ENCODE results near the gene ZNF416. TPM values are rescaled to one million over a fixed set of nuclear protein-coding genes. Genes with fewer than 3 reads are reported as not detected.

The ZNF416 gene
- total and polyA plus RNA-seq, 9 of the 15 experiments (the other 6 are each of a cell fraction or from before 2014, with no cell fraction given), result 0.20 to 2.0 (median 1.1) TPM

- peak; percentile 97 to 99 for TF ChIP-seq CBX3 (IDR thresholded peaks at IDR 0.05; ENCODE audit: borderline replicate concordance in 1 of 2, low read length in 2 of 2)
- no peak for TF ChIP-seq STAT5B (CRISPR knock-in tag; IDR thresholded peaks at IDR 0.05)
- TF ChIP-seq EHMT2 (IDR thresholded peaks at IDR 0.05), result peak; percentile 55; the same call in 1 of the 2 replicates
- no peak for TF ChIP-seq SETDB1 (IDR thresholded peaks at IDR 0.05; ENCODE audit: low read length)
- TF ChIP-seq ZNF280B (CRISPR knock-in tag; IDR thresholded peaks at IDR 0.05), result peak; percentile 93
- 0 out of 4 replicates have a peak, but pooled peaks of 1 of the 2 experiments have one; percentile 28 for TF ChIP-seq RCOR1 (IDR thresholded peaks at IDR 0.05; ENCODE audit: borderline replicate concordance in 1 of 2, low read depth in 2 of 2, low read length in 2 of 2)
- 0 out of 4 replicates have a peak, but pooled peaks of 1 of the 2 experiments have one; percentile 44 for TF ChIP-seq TRIM24 (IDR thresholded peaks at IDR 0.05)
- peak in 1 of 2 experiments; percentile 37; a peak in 1 of 4 replicates for TF ChIP-seq RAD21 (CRISPR knock-in tag; conservative IDR thresholded peaks at IDR 0.05 in 1 of 2, IDR thresholded peaks at IDR 0.05 in 1 of 2)
These were observed 12.1 kb downstream of the ZNF416 start (continued) for GRCh38 chr19:57566396-57567265.

- H3K4me3 ChIP-seq, result no peak overlapping the region
- H3K4me2 ChIP-seq (ENCODE audit: insufficient read depth, low read length), result no peak overlapping the region
- ATAC-seq (no peak), DNase-seq (ENCODE audit: extremely low read depth in 1 of 4, low spot score in 3 of 4) (peak in 1 of 4 experiments; percentile 6), FAIRE-seq (no peak)
- ChIA-PET POLR2A (no interaction called here), CTCF (ENCODE audit: low intra/inter-chr PET ratio) (no interaction called here)
- H3K27me3 ChIP-seq (ENCODE audit: control insufficient read depth in 2 of 2, insufficient read depth in 2 of 2, low read length in 2 of 2), result no peaks in the 10 kb centered on the region
- no peaks in the 10 kb centered on the region for H4K20me1 ChIP-seq (replicated peaks; ENCODE audit: control insufficient read depth, insufficient read depth, low read length)
- no peak overlapping the region for H3K9ac ChIP-seq (ENCODE audit: insufficient read depth in 1 of 2, low read depth in 2 of 2, low read length in 2 of 2)
- H3K79me2 ChIP-seq (ENCODE audit: control insufficient read depth, insufficient read depth, low read length), result peaks cover 11% of the 10 kb centered on the region; the same call in 1 of the 3 replicates
- no peak for TF ChIP-seq ZNF311 (CRISPR knock-in tag; IDR thresholded peaks at IDR 0.05)
- TF ChIP-seq ARID4B (CRISPR knock-in tag; IDR thresholded peaks at IDR 0.05), result no peak
- TF ChIP-seq SRSF1 (IDR thresholded peaks at IDR 0.05; ENCODE audit: low read depth, low read length), result no peak
- peak; percentile 81 for TF ChIP-seq ZFP36 (IDR thresholded peaks at IDR 0.05; ENCODE audit: low read depth, low read length, partially characterized antibody)
- no peak for TF ChIP-seq CTBP1 (IDR thresholded peaks at IDR 0.05; ENCODE audit: borderline replicate concordance)
- TF ChIP-seq ZBTB8A (IDR thresholded peaks at IDR 0.05; ENCODE audit: partially characterized antibody), result no peak
- intact Hi-C loops (cut with micrococcal nuclease) (no loop called here), in situ Hi-C loops (cut with MboI) (no loop called here)
- no peaks in the 10 kb centered on the region for H3K36me3 ChIP-seq (ENCODE audit: control insufficient read depth, insufficient read depth, low read length)
- no peak overlapping the region for H3K27ac ChIP-seq (ENCODE audit: extremely low read depth, low read depth, low read length)
- BruUV-seq (replicated peaks), result no TSS peak
- peaks cover 0 to 11% of the 10 kb centered on the region in 2 experiments; a peak in 1 of 5 replicates for H3K4me1 ChIP-seq (replicated peaks in 1 of 2; ENCODE audit: control insufficient read depth in 2 of 2, insufficient read depth in 2 of 2, low read length in 2 of 2)
- no peak overlapping the region for H2AFZ ChIP-seq (ENCODE audit: low read depth, low read length)
- 0% methylated on average over 1 of the region's 1 CpG for WGBS (ENCODE audit: insufficient coverage, low coverage, missing lambda C conversion rate)
- H3K9me1 ChIP-seq (ENCODE audit: control insufficient read depth, insufficient read depth, low read length), result no peaks in the 10 kb centered on the region
- peaks cover 9% of the 10 kb centered on the region for H3K9me3 ChIP-seq (replicated peaks; ENCODE audit: control insufficient read depth, insufficient read depth, low read depth, low read length)
These were observed 15.2 kb downstream of the ZNF416 start for GRCh38 chr19:57563547-57563946.
